Esophagus squamous epithelium (tissue), 5 donors: ENCODE results near the gene PIMREG. TPM values are rescaled to one million over a fixed set of nuclear protein-coding genes. Genes with fewer than 3 reads are reported as not detected.

ENCODE experiments used
- DNase-seq: peaks from one replicate; lab custom pipeline; 2025; lab: John Stamatoyannopoulos, UW
- H3K27ac ChIP-seq, 4 donors: fragments of 200-600 bp; sonication (generic); one replicate each; pipeline ENCODE4 v1.5.1; 2016 to 2019; ENCODE audit warnings: mild to moderate bottlenecking in 1 of 4
- H3K27me3 ChIP-seq, 4 donors: fragments of 200-600 bp; sonication (generic); 1 replicate in 3 of 4; 2 replicates in 1 of 4; pipeline versions ENCODE4 v1.5.1 to v1.6.0; 2017 to 2021; ENCODE audit warnings: antibody characterized with exemption in 1 of 4
- H3K36me3 ChIP-seq, 3 donors: fragments of 200-600 bp; sonication (generic); one replicate each; pipeline ENCODE4 v1.5.1; 2016 to 2019
- H3K4me1 ChIP-seq, 3 donors: fragments of 200-600 bp; sonication (generic); one replicate each; pipeline ENCODE4 v1.5.1; 2017 to 2019
- H3K4me3 ChIP-seq, 4 donors: fragments of 200-600 bp; sonication (generic); 1 replicate in 3 of 4; 2 replicates in 1 of 4; pipeline ENCODE4 v1.5.1; 2016 to 2019; ENCODE audit warnings: mild to moderate bottlenecking in 2 of 4, moderate library complexity in 1 of 4
- H3K9me3 ChIP-seq, 3 donors: fragments of 200-600 bp; sonication (generic); one replicate each; pipeline ENCODE4 v1.5.1; 2016 to 2019
- CTCF ChIP-seq, 6 experiments: fragments of 450-650 bp in 4 of 6; fragments of 200-600 bp in 2 of 6; sonication (generic) in 2 of 6; IDR thresholded peaks; one replicate each; pipeline ENCODE4 v1.5.1; 2016 to 2019; ENCODE audit warnings: antibody characterized with exemption in 6 of 6, mild to moderate bottlenecking in 4 of 6, moderate library complexity in 4 of 6
- POLR2A ChIP-seq, 4 donors: fragments of 450-650 bp; IDR thresholded peaks; one replicate each; pipeline ENCODE4 v1.6.1; 2017; ENCODE audit warnings: antibody characterized with exemption in 4 of 4, mild to moderate bottlenecking in 4 of 4, moderate library complexity in 3 of 4
- WGBS, 2 donors: methylation state at CpG; one replicate each; pipeline ENCODE4 v1.1.5; 2018; 5-methylcytosine and 5-hydroxymethylcytosine counted together
- intact Hi-C: fragments of 100-400 bp; cut with DNase I; formaldehyde crosslinking; loops from one replicate; pipeline ENCODE4 v1.15.0; 2022
- total RNA-seq, 4 donors: library from RNA; depleted of rRNA; stranded (reverse); fragments of >200 nt; gene quantifications; one replicate each; pipeline ENCODE4 v1.1.0, GENCODE V29; 2016
- donor health status: DM: yes; HTN: yes; CAD: no.

The PIMREG gene
- total RNA-seq, 4 donors from 2014 or later, result 3.6 to 7.2 (median 5.2) TPM

DNA sequence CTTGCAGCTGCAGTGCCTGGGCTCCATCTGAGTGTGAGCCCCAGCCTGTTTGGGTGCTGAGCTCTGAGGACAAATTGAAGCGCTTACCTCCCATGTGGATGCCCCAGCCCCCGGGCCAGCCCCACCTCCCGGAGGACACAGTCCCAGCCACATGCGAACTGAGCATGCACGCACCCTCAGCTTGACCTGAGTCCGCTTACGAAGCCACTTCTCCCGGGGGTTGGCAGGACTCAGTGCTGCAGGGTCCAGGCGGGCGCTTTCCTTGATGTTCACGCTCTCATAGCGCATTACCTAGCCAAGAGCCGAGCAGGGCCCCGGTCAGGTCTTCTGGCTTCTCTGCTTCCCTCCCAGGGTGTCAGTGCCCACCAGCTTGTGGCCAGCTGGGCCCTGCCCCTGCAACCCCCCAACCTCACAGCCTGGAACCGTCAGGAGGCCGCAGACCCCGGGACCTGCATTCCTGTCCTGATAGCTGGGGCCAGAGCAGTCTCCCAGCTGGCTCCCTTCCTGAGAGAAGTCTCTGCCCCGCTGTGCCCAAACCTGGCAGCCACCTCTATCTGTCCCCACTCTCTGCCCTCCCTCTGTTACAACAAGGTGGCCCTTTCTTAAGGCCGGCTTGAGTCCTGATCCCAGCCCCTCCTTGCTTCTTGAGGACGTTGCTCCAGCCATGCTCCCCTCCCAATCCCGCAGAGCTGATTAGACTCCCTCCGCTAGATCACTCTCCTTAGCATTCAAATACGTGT, 24.0 kb downstream of the PIMREG start:
- DNase-seq, result no peak
- Histone ChIP-seq H3K36me3 (peaks cover 0 to 96% (median 0%) of the 10 kb centered on the region in 3 donors), H3K27ac (no peak overlapping the region), H3K9me3 (no peaks in the 10 kb centered on the region), H3K27me3 (no peaks in the 10 kb centered on the region), H3K4me1 (peaks cover 0 to 19% (median 5%) of the 10 kb centered on the region in 3 donors), H3K4me3 (no peak overlapping the region)
- intact Hi-C loops, result loop anchor here (10.0 kb wide), 1 partner anchor 167 kb away; no protein-coding TSS in a partner anchor
- TF ChIP-seq POLR2A (IDR thresholded peaks at IDR 0.05) (no peak), CTCF (IDR thresholded peaks at IDR 0.05) (no peak)
- WGBS, 2 donors, result 86 to 89% methylated on average over 6 to 15 of the region's 23 CpGs

DNA sequence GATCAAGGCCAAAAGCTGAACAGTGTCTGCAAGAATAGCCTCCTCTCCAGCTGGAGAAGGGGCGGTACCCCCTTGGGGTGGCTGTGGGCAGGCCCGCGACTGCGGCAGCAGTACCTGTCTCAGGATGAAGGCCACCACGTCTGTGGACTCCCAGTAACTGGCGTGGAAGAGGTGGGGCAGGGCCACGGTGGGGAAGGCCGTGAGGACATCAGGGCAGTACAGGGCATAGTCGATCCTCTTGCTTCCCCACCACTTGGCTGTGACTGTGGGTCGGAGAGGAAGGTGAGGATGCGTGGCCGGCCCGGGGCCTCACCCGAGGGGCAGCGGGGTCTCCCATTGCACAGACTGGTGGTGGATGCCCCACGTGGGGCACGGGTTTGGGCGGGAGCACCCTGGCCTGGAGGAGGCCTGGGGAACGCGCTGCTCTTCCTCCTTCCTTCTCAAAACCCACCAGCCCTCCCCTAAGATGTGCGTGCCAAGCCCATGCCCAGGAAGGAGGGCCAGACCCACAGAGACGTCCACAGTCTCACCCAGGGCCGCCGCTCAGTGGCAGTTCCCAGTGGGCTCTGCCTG, 26.0 kb downstream of the PIMREG start:
- H3K4me3 ChIP-seq, result no peak overlapping the region
- no peaks in the 10 kb centered on the region for H3K9me3 ChIP-seq
- H3K36me3 ChIP-seq, result peaks cover 0 to 86% (median 0%) of the 10 kb centered on the region in 3 donors
- no peaks in the 10 kb centered on the region for H3K27me3 ChIP-seq
- H3K27ac ChIP-seq, result no peak overlapping the region
- no peak for DNase-seq
- intact Hi-C loops, result no loop called here
- H3K4me1 ChIP-seq, result peaks cover 10 to 36% (median 15%) of the 10 kb centered on the region in 3 donors
- TF ChIP-seq POLR2A (IDR thresholded peaks at IDR 0.05) (no peak), CTCF (IDR thresholded peaks at IDR 0.05) (no peak)
- 92 to 100% methylated on average over 4 to 15 of the region's 24 CpGs for WGBS, 2 donors

DNA sequence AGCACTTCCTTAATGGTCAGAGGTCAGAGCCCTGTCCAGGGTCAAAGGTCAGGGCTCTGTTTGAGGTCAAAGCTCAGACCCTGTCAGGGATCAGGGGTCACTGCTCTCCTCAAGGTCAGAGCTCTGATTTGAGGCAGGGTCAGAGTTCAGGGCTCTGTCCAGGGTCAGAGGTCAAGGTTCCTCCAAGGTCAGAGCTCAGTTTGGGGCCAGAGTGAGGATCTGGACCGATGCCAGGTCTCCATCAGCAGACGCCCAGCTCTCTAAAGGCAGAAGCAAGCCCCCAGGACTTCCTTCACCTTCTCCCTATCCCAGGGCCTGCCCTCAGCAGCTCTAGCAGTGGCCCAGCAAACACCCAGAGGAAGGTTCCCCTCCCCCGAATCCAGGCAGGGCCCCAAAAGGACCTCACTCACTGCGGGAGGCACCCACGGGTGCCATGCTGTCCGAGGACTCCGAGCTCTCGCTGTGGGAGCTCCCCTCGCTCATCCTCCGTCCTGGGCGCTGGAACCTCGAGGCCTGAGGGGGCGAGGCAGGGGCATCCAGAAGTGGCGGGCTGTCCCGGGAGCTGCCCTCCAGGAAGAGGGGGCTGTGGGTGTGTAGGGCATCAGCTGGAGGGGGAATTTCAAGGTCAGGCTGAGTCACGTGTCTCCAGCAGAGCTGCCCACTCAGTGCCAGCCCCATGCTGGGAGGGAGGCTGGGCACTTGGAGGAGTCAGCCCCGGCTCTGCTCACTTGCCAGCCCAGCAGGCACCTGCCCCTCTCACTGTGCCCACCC, 26.7 kb downstream of the PIMREG start:
- intact Hi-C loops, result no loop called here
- no peaks in the 10 kb centered on the region for H3K9me3 ChIP-seq

DNA sequence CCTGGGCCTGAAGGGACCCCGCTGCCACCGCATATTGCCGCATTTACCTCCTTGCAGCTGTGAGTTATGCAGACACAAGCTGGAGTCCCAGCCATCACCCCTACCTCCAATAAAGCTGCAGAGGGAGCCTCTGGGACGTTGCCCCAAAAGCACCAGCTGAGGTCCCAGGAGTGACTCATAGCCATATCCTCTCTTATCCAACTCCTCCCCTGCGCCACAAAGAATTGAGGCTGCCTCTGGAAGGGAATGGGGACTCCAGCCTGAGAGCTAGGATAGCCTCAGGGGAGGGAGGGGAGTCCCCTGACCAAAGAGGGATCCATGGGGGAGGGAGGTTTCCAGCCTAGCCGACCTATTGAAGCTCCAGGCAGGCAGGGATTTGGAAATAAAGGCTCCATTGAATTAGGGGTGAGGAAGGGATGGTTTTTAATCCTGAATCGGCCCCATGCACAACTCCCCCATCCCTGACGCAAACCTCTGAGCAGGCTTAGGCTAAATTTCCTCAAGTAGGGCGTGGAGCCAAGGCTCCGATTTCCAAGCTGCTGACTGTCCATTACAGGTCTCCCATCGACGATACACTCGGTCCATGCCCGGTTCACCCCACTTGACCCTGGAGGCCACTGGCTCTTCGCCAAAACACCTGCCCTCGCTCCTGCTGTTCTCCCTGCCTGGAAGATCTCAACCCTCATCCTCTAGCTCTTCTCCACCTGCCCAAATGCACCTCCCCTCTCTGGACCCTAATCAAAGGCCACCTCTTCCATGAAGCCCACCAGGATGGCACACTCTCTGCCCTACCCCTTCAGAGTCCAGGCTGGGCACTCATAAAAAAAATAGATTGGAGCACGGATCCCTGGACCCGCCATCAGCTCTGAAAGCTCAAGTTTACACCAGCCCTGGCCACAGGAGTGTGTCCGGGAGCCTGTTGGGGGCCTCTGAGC, 27.5 kb downstream of the PIMREG start:
- 40 to 49% methylated on average over 2 to 13 of the region's 19 CpGs for whole genome bisulfite sequencing, 2 donors
- Histone ChIP-seq H3K4me1 (peaks cover 16 to 51% (median 28%) of the 10 kb centered on the region in 3 donors), H3K36me3 (peaks cover 0 to 74% (median 0%) of the 10 kb centered on the region in 3 donors), H3K27ac (no peak overlapping the region), H3K27me3 (no peaks in the 10 kb centered on the region), H3K9me3 (no peaks in the 10 kb centered on the region), H3K4me3 (no peak overlapping the region)
- intact Hi-C loops, result no loop called here
- TF ChIP-seq CTCF (IDR thresholded peaks at IDR 0.05), result peak in 1 of 6 experiments; percentile 12
- no peak for TF ChIP-seq POLR2A (IDR thresholded peaks at IDR 0.05)
- no peak for DNase-seq

More for the DNA sequence above, 26.7 kb downstream of the PIMREG start:
- peaks cover 14 to 43% (median 22%) of the 10 kb centered on the region in 3 donors for H3K4me1 ChIP-seq
- WGBS, 2 donors, result no CpG with 5 or more reads among the region's 17 CpGs
- no peak overlapping the region for H3K27ac ChIP-seq
- H3K27me3 ChIP-seq, result no peaks in the 10 kb centered on the region
- peaks cover 0 to 79% (median 0%) of the 10 kb centered on the region in 3 donors for H3K36me3 ChIP-seq
- H3K4me3 ChIP-seq, result no peak overlapping the region
- no peak for DNase-seq
- TF ChIP-seq POLR2A (IDR thresholded peaks at IDR 0.05) (no peak), CTCF (IDR thresholded peaks at IDR 0.05) (no peak)
